Naive B cell (primary cell): ENCODE measurements around the gene AGRN. TPM values are rescaled to one million over a fixed set of nuclear protein-coding genes. Genes with fewer than 3 reads are reported as not detected.
A peak's percentile ranks its signal among the peaks of the same experiment; 100 is the strongest.

ENCODE experiments used
- ATAC-seq, 2 donors: fragments of 150-1000 bp; cut with Tn5 transposase; 2 replicates each; pipeline ENCODE4 v1.10.0; 2021; ENCODE audit warnings: low read depth in 2 of 2, mild to moderate bottlenecking in 2 of 2, moderate library complexity in 2 of 2
- DNase-seq: peaks from one replicate; pipeline ENCODE4 v3.0.0; 2022
- H3K27ac Mint-ChIP-seq, 6 donors: one replicate each; pipeline ENCODE4 v1.8.0; 2020 to 2022; ENCODE audit warnings: mild to moderate bottlenecking in 6 of 6, mixed read lengths in 6 of 6, moderate library complexity in 5 of 6, inconsistent platforms in 2 of 6
- H3K27me3 Mint-ChIP-seq, 3 donors: one replicate each; pipeline ENCODE4 v1.8.0; 2021 to 2022; ENCODE audit warnings: mixed read lengths in 3 of 3, mild to moderate bottlenecking in 1 of 3
- H3K36me3 Mint-ChIP-seq, 2 donors: one replicate each; pipeline ENCODE4 v1.8.0; 2020 to 2022; ENCODE audit warnings: mixed read lengths in 2 of 2, inconsistent platforms in 1 of 2, mild to moderate bottlenecking in 1 of 2
- H3K4me1 Mint-ChIP-seq, 3 donors: one replicate each; pipeline ENCODE4 v1.8.0; 2020 to 2022; ENCODE audit warnings: mixed read lengths in 3 of 3, inconsistent platforms in 1 of 3, mild to moderate bottlenecking in 1 of 3, moderate library complexity in 1 of 3
- H3K4me3 Mint-ChIP-seq, 8 donors: one replicate each; pipeline ENCODE4 v1.8.0; 2020 to 2022; ENCODE audit warnings: mild to moderate bottlenecking in 8 of 8, mixed read lengths in 8 of 8, moderate library complexity in 8 of 8, inconsistent platforms in 2 of 8
- H3K9me3 Mint-ChIP-seq, 7 donors: one replicate each; pipeline ENCODE4 v1.8.0; 2020 to 2022; ENCODE audit warnings: mixed read lengths in 7 of 7, mild to moderate bottlenecking in 5 of 7, inconsistent platforms in 2 of 7, moderate library complexity in 1 of 7
- polyA plus RNA-seq, 6 donors: library from polyadenylated mRNA; unstranded; fragments of 300-500 nt; fragmentation: Illumina TruSeq; gene quantifications; one replicate each; pipeline ENCODE4 v1.2.3, GENCODE V29; 2021; ENCODE audit warnings: low read depth in 6 of 6

AGRN gene
- polyA plus RNA-seq, 6 donors from 2014 or later = 0.04 to 0.52 TPM; not detected in 4

GRCh38 chr1:1080951-1081310 lies 61.0 kb downstream of the AGRN start:
- Mint-ChIP-seq H3K4me3 (peak overlapping the region in 1 of 8 donors; percentile 23), H3K9me3 (no peaks in the 10 kb centered on the region), H3K27me3 (no peaks in the 10 kb centered on the region), H3K27ac (no peak overlapping the region), H3K4me1 (peaks cover 0 to 5% (median 0%) of the 10 kb centered on the region in 3 donors), H3K36me3 (no peaks in the 10 kb centered on the region)
- DNase-seq (no peak), ATAC-seq (no peak)

GRCh38 chr1:1081311-1082238 lies 61.7 kb downstream of the AGRN start:
- H3K27ac Mint-ChIP-seq = no peak overlapping the region
- no peaks in the 10 kb centered on the region for H3K27me3 Mint-ChIP-seq
- H3K36me3 Mint-ChIP-seq = no peaks in the 10 kb centered on the region
- DNase-seq (no peak), ATAC-seq (no peak)
- H3K4me3 Mint-ChIP-seq = peak overlapping the region in 2 of 8 donors; percentile 13 to 33
- no peaks in the 10 kb centered on the region for H3K9me3 Mint-ChIP-seq
- H3K4me1 Mint-ChIP-seq = peaks cover 0 to 5% (median 0%) of the 10 kb centered on the region in 3 donors

GRCh38 chr1:1082239-1082775 lies 62.4 kb downstream of the AGRN start:
- no peaks in the 10 kb centered on the region for H3K9me3 Mint-ChIP-seq
- H3K27me3 Mint-ChIP-seq = no peaks in the 10 kb centered on the region
- no peak overlapping the region for H3K27ac Mint-ChIP-seq
- DNase-seq = no peak
- peaks cover 0 to 5% (median 0%) of the 10 kb centered on the region in 3 donors for H3K4me1 Mint-ChIP-seq
- H3K4me3 Mint-ChIP-seq = no peak overlapping the region
- ATAC-seq = no peak
- H3K36me3 Mint-ChIP-seq = no peaks in the 10 kb centered on the region

- no peak overlapping the region for H3K27ac Mint-ChIP-seq
- H3K9me3 Mint-ChIP-seq = no peaks in the 10 kb centered on the region
- H3K27me3 Mint-ChIP-seq = no peaks in the 10 kb centered on the region
- peaks cover 0 to 5% (median 0%) of the 10 kb centered on the region in 3 donors for H3K4me1 Mint-ChIP-seq
- no peaks in the 10 kb centered on the region for H3K36me3 Mint-ChIP-seq
- no peak for DNase-seq
- no peak overlapping the region for H3K4me3 Mint-ChIP-seq
- ATAC-seq = no peak
Observed at GRCh38 chr1:1082776-1083415, 63.0 kb downstream of the AGRN start.

- H3K27ac Mint-ChIP-seq = no peak overlapping the region
- H3K4me1 Mint-ChIP-seq = peaks cover 0 to 5% (median 0%) of the 10 kb centered on the region in 3 donors
- no peaks in the 10 kb centered on the region for H3K36me3 Mint-ChIP-seq
- ATAC-seq = no peak
- no peaks in the 10 kb centered on the region for H3K9me3 Mint-ChIP-seq
- DNase-seq = no peak
- no peaks in the 10 kb centered on the region for H3K27me3 Mint-ChIP-seq
- no peak overlapping the region for H3K4me3 Mint-ChIP-seq
Observed at GRCh38 chr1:1083416-1084371, 63.8 kb downstream of the AGRN start.

GRCh38 chr1:1084372-1085170 lies 64.7 kb downstream of the AGRN start:
- no peak for DNase-seq
- H3K4me1 Mint-ChIP-seq = peaks cover 0 to 5% (median 0%) of the 10 kb centered on the region in 3 donors
- H3K36me3 Mint-ChIP-seq = no peaks in the 10 kb centered on the region
- H3K4me3 Mint-ChIP-seq = no peak overlapping the region
- no peaks in the 10 kb centered on the region for H3K9me3 Mint-ChIP-seq
- H3K27ac Mint-ChIP-seq = no peak overlapping the region
- no peak for ATAC-seq
- H3K27me3 Mint-ChIP-seq = no peaks in the 10 kb centered on the region

- H3K4me1 Mint-ChIP-seq = peaks cover 0 to 5% (median 0%) of the 10 kb centered on the region in 3 donors
- no peak for ATAC-seq
- no peaks in the 10 kb centered on the region for H3K27me3 Mint-ChIP-seq
- H3K4me3 Mint-ChIP-seq = no peak overlapping the region
- no peaks in the 10 kb centered on the region for H3K36me3 Mint-ChIP-seq
- no peak overlapping the region for H3K27ac Mint-ChIP-seq
- DNase-seq = no peak
- H3K9me3 Mint-ChIP-seq = no peaks in the 10 kb centered on the region
Observed at GRCh38 chr1:1085171-1085841, 65.4 kb downstream of the AGRN start.

- no peak overlapping the region for H3K27ac Mint-ChIP-seq
- no peak for ATAC-seq
Observed at GRCh38 chr1:1085911-1086841, 66.3 kb downstream of the AGRN start.

GRCh38 chr1:1086911-1087341 lies 67.0 kb downstream of the AGRN start:
- Mint-ChIP-seq H3K36me3 (no peaks in the 10 kb centered on the region), H3K27me3 (no peaks in the 10 kb centered on the region), H3K4me1 (peaks cover 0 to 5% (median 0%) of the 10 kb centered on the region in 3 donors), H3K27ac (no peak overlapping the region), H3K9me3 (no peaks in the 10 kb centered on the region), H3K4me3 (no peak overlapping the region)
- DNase-seq = no peak
- ATAC-seq = no peak

More at GRCh38 chr1:1085911-1086841, 66.3 kb downstream of the AGRN start:
- Mint-ChIP-seq H3K27me3 (no peaks in the 10 kb centered on the region), H3K4me3 (no peak overlapping the region), H3K4me1 (peaks cover 0 to 5% (median 0%) of the 10 kb centered on the region in 3 donors), H3K36me3 (no peaks in the 10 kb centered on the region), H3K9me3 (no peaks in the 10 kb centered on the region)
- DNase-seq = no peak

- no peak overlapping the region for H3K27ac Mint-ChIP-seq
- no peaks in the 10 kb centered on the region for H3K9me3 Mint-ChIP-seq
- no peak overlapping the region for H3K4me3 Mint-ChIP-seq
- H3K36me3 Mint-ChIP-seq = no peaks in the 10 kb centered on the region
- ATAC-seq (no peak), DNase-seq (no peak)
- H3K27me3 Mint-ChIP-seq = no peaks in the 10 kb centered on the region
- H3K4me1 Mint-ChIP-seq = peaks cover 0 to 5% (median 0%) of the 10 kb centered on the region in 3 donors
Observed at GRCh38 chr1:1087351-1088028, 67.6 kb downstream of the AGRN start.
